GM20000 (cell line): ENCODE data around the gene KCNK5.

Experiments used
- DNase-seq: peaks from one replicate; pipeline ENCODE4 v3.0.0; 2012; ENCODE audit warnings: low spot score
- TF ChIP-seq, protein P1 (sequence below): IDR thresholded peaks from 2 replicates; pipeline ENCODE4 v1.5.1; 2012; ENCODE audit warnings: mild to moderate bottlenecking, control low read depth; ENCODE audit errors: extremely low read depth, missing control alignments

The KCNK5 gene

DNA sequence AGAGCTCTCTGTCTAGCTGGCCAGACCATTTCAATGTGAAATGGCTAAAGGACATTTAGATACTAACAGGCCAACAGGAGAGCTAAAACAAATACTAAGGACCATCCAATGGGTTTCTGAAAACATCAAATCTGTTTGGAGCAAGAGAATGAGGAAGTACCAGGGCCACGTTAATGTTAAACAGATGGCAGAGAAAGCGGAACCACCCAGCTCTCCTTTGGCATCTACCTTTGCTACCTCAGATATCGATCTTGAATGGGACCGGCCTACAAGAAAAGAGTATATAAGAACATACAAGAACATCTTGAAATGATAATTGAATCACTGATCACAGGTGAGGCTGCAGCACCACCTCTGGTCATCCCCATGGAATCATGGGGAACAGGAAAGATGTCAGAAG is 31.8 kb downstream of the KCNK5 start:
- TF ChIP-seq, protein P1, sequence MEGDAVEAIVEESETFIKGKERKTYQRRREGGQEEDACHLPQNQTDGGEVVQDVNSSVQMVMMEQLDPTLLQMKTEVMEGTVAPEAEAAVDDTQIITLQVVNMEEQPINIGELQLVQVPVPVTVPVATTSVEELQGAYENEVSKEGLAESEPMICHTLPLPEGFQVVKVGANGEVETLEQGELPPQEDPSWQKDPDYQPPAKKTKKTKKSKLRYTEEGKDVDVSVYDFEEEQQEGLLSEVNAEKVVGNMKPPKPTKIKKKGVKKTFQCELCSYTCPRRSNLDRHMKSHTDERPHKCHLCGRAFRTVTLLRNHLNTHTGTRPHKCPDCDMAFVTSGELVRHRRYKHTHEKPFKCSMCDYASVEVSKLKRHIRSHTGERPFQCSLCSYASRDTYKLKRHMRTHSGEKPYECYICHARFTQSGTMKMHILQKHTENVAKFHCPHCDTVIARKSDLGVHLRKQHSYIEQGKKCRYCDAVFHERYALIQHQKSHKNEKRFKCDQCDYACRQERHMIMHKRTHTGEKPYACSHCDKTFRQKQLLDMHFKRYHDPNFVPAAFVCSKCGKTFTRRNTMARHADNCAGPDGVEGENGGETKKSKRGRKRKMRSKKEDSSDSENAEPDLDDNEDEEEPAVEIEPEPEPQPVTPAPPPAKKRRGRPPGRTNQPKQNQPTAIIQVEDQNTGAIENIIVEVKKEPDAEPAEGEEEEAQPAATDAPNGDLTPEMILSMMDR, result no peak
- DNase-seq, result no peak

DNA sequence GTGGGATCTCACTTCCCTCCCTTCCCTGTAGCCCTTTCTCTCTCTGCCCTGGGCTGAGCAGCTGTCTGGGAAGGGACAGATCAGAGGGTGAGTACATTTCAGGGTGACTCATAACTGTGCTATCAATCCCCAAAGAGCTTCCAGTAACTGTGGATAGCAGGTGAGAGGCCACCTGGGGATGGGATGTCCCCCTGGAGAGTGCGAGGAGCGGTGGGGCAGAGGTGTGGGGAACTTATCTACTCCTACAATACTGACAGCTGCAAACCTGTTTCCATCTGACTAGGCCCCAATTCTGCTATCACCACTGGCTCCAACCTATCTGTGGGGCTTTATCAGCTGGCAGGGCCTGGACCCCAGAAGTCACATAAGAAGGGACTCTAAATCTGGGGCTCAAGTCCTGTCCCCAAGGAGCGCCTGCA is 32.6 kb downstream of the KCNK5 start:
- TF ChIP-seq, protein P1, result no peak
- DNase-seq, result no peak

DNA sequence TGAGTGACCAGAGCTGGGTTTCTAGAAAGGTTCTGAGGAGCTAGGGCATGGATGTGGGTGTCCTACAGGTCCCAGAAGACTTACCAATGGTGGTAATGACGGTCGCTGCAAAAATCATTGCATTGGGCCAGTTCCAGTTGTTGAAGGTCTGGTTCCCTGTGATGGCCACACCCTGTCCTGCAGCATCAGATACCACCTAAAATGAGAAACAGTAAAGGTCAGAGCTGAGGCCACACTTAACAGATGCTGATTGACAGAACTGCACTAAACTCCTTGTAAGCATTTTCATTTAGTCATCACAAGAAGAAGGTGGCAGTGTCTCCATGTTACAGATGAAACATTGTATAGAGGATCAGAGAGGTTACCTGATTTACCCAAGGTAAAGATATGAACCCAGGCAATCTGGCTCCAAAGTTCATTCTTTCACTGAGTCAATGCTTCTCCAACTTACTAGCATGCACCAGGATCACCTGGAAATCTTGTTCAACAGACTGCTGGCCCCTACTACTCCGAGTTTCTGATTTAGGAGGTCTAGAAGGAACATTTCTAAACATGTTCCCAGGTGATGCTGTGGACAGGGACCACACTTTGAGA is 33.4 kb downstream of the KCNK5 start:
- TF ChIP-seq, protein P1, result no peak
- DNase-seq, result no peak

DNA sequence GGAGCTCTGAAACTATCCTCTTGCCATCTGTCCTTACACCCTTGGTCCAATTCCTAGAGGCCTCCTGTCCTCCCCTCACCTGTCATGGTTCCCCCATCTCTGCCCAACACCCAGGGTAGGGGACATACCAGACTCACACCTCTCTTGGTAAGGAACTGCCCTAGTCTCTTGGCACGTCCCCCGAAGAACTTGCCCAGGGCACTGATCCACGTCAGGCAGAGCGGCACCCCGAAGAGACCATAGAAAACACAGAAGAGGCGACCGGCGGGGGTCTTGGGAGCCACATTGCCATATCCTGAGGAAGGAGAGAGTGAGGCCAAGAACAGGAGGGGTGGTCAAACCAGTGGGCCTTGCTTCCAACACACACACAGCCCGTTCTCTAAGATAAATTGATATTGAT is 34.8 kb downstream of the KCNK5 start:
- DNase-seq, result no peak
- TF ChIP-seq, protein P1, result no peak

DNA sequence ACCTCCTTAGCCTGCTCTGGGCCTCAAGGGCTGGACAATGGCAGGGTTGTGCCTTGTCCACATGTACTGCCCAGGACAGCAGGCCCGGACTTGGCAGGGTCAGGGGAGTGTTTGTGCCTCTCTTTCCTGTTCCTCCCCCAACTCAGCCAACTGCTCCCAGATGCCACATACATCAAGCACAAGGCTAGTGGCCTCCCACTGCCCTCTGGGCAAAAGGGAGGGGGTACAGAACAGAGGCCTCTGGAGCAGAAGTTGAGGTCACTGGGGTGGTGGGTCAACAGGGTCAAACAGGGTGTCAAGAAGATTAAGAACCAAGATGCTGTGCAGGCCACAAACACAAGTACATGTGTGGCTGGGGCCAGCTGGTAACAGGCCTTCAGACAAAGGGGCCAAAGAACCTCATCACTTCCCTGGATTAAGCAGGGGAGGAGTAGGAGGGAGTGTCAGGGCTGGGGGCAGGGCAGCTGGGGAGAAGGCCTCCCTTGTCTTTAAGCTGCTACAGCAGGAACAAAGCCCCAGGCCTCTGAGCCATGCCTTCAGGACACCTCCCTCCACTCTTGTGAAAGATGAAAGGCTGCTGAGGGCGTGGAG is 36.0 kb downstream of the KCNK5 start:
- DNase-seq, result no peak
- TF ChIP-seq, protein P1, result no peak

DNA sequence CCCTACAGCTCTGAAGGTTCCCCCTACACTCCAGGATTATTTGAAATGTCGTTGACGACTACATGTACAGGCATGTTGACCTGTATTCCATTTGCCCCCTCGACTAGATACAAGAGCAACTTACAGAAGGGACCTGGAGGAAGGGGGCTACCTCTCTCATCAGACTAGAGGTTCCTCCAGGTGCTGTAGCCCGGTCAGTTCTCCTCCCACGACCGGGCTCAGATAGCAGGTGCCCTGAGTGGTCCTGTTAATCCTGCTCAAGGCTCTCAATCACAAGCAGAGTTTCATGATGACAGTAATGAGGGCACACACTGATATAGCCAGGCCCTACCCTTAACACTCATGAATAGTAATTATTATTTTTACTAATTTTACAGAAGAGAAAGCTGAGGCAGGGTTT is 36.5 kb downstream of the KCNK5 start:
- TF ChIP-seq, protein P1, result no peak

DNA sequence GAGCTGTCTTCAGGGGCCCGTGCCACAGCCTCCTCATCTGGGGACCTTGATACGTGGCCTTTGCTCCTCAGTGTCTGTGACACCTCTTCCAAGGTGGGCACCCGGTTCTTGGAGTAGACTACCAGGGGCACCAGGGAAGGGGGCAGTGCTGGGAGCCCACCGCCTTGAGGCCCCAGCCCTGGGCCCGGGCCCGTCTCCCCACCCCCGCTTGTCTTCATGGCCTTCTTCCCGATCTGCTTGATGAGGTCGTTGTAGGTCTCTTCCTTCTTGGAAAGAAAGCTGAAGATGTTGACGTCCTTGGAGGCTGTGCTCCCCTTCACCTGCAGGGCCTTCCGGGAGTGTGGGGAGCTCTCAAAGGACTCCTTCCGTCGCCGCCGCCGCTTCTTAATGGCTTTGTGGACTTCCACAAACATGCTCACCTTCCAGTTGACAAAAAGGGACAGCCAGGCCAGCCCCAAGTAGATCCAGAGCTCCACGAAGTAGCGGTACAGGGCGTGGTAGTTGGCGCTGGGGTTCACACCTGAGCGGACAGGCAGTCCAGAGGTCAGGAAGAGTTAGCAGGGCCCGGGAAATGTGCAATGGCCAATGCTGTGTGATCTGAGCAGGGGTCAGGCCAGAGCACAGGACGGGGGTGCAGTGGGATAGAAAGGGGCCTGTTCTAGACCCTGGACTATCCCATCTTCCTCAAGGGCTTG is 37.9 kb downstream of the KCNK5 start:
- TF ChIP-seq, protein P1, result no peak
- DNase-seq, result no peak

More for the DNA sequence above, 36.5 kb downstream of the KCNK5 start:
- DNase-seq, result no peak
